Suprapubic skin (tissue), 4 donors: Measurements from ENCODE around the gene LILRA6.

ENCODE experiments used
- CTCF ChIP-seq, 2 donors: fragments of 200-600 bp in 1 of 2; fragments of 450-650 bp in 1 of 2; sonication (generic) in 1 of 2; IDR thresholded peaks; one replicate each; pipeline ENCODE4 v1.5.1; 2016 to 2019; ENCODE audit warnings: antibody characterized with exemption in 2 of 2, mild to moderate bottlenecking in 1 of 2, moderate library complexity in 1 of 2
- POLR2A ChIP-seq, 2 donors: fragments of 450-650 bp; IDR thresholded peaks; one replicate each; pipeline ENCODE4 v1.6.1; 2017; ENCODE audit warnings: antibody characterized with exemption in 2 of 2, mild to moderate bottlenecking in 2 of 2, moderate library complexity in 2 of 2
- POLR2AphosphoS5 ChIP-seq, 3 donors: sonication (generic); formaldehyde crosslinking; IDR thresholded peaks; one replicate each; pipeline ENCODE4 v1.6.1; 2017; ENCODE audit warnings: antibody characterized with exemption in 3 of 3

GRCh38 chr19:54271106-54271505 is 28.5 kb upstream of the LILRA6 start:
- no peak for TF ChIP-seq CTCF (IDR thresholded peaks at IDR 0.05)
- no peak for TF ChIP-seq POLR2AphosphoS5 (IDR thresholded peaks at IDR 0.05)
- no peak for TF ChIP-seq POLR2A (IDR thresholded peaks at IDR 0.05)
